Ecto neural progenitor cell (in vitro differentiated cells): ENCODE measurements around the gene P2RY2.
"Not testable (repeated sequence)": the region's sequence is repeated elsewhere in the genome, so short reads cannot be mapped to it uniquely, and the experiment has no call there.

Experiments used
- DNase-seq: peaks from one replicate; pipeline ENCODE4 v3.0.0-alpha.2; 2018; ENCODE audit warnings: low spot score

The P2RY2 gene

GRCh38 chr11:73267906-73268540 is 49.9 kb downstream of the P2RY2 start:
- peak; percentile 34 for DNase-seq

- DNase-seq: peak; percentile 40
Observed at GRCh38 chr11:73268671-73269271, 50.7 kb downstream of the P2RY2 start.

GRCh38 chr11:73269459-73270015 is 51.5 kb downstream of the P2RY2 start:
- peak; percentile 57 for DNase-seq

- DNase-seq: peak; percentile 43
Observed at GRCh38 chr11:73270016-73270854, 52.2 kb downstream of the P2RY2 start.

- DNase-seq: peak; percentile 45
Observed at GRCh38 chr11:73270855-73271477, 52.9 kb downstream of the P2RY2 start.

GRCh38 chr11:73271478-73271865 is 53.4 kb downstream of the P2RY2 start:
- DNase-seq: peak; percentile 39

GRCh38 chr11:73271936-73272679 is 54.0 kb downstream of the P2RY2 start, which contains the start of gene P2RY6:
TSS of gene P2RY6 (plus strand) at chr11:73272338. CDS start at chr11:73296519, 24,181 bp downstream.
- peak; percentile 50 for DNase-seq

GRCh38 chr11:73272680-73273038 is 54.6 kb downstream of the P2RY2 start:
- no peak for DNase-seq

GRCh38 chr11:73273222-73273895 is 55.3 kb downstream of the P2RY2 start:
- peak; percentile 40 for DNase-seq

- not testable (repeated sequence) for DNase-seq
Observed at GRCh38 chr11:73274191-73274590, 56.1 kb downstream of the P2RY2 start.

GRCh38 chr11:73274722-73275380 is 56.8 kb downstream of the P2RY2 start:
- DNase-seq: peak; percentile 42

GRCh38 chr11:73275381-73275750 is 57.3 kb downstream of the P2RY2 start:
- DNase-seq: no peak

- no peak for DNase-seq
Observed at GRCh38 chr11:73277467-73277866, 59.4 kb downstream of the P2RY2 start.

- DNase-seq: no peak
Observed at GRCh38 chr11:73280626-73281025, 62.5 kb downstream of the P2RY2 start.

GRCh38 chr11:73281201-73281741 is 63.2 kb downstream of the P2RY2 start:
- no peak for DNase-seq

GRCh38 chr11:73281796-73282660 is 63.9 kb downstream of the P2RY2 start:
- no peak for DNase-seq

- no peak for DNase-seq
Observed at GRCh38 chr11:73283276-73284000, 65.4 kb downstream of the P2RY2 start.

GRCh38 chr11:73284106-73284505 is 66.0 kb downstream of the P2RY2 start:
- DNase-seq: no peak
